GM23338 (cell line): ENCODE data around the gene LRCH3.

ENCODE experiments used
- CTCF ChIP-seq, 2 experiments: fragments of 200-600 bp in 1 of 2; sonication (generic) in 1 of 2; conservative IDR thresholded peaks; 2 replicates each; pipeline versions ENCODE4 v1.5.1 to v1.6.1; 2016 to 2017; ENCODE audit warnings: antibody characterized with exemption in 2 of 2, low read depth in 2 of 2, mild to moderate bottlenecking in 2 of 2, moderate library complexity in 1 of 2
- POLR2AphosphoS5 ChIP-seq: IDR thresholded peaks from 2 replicates; pipeline ENCODE4 v1.6.1; 2016; ENCODE audit warnings: antibody characterized with exemption, low read depth
- ZNF114 ChIP-seq: fragments of 250-450 bp; sonication (Bioruptor Pico); IDR thresholded peaks from 2 replicates; pipeline ENCODE4 v1.5.0; 2020; ENCODE audit warnings: mild to moderate bottlenecking, moderate library complexity

DNA sequence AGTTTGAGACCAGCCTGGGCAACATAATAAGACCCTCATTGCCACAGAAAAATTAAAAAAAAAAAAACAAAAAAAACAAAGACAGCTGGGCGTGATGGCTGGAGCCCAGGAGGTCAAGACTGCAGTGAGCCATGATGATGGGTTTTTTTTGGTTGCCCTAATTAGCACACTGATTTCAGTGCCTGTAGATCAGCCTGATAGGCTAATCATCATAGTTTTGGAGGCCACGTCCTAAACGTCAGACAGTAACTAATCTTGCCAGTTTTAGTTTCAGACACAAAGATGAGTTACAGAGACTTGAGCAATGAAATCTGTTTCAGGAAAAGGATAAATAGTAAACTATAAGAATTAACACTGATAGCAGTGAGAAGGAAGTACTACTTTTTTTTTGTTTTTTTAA is 55.4 kb downstream of the LRCH3 start:
- TF ChIP-seq CTCF (conservative IDR thresholded peaks at IDR 0.05; ENCODE audit: low read depth in 2 of 2) (no peak), ZNF114 (CRISPR knock-in tag) (no peak), POLR2AphosphoS5 (no peak)
